A549 (cell line): Measurements from ENCODE around the gene TTC32. TPM values are rescaled to one million over a fixed set of nuclear protein-coding genes. Genes with fewer than 3 reads are reported as not detected.

Experiments used
- ATAC-seq, 2 experiments: fragments of 200-7000 bp in 1 of 2; fragments of >200 bp in 1 of 2; cut with Nextera tagmentation in 1 of 2; cut with Tn5 transposase in 1 of 2; 3 replicates each; pipeline versions ENCODE4 v1.8.0 to v1.9.1; 2018 to 2020; ENCODE audit warnings: mild to moderate bottlenecking in 1 of 2, moderate library complexity in 1 of 2
- CTCF ChIA-PET: fragments of 300-600 bp; sonication (Branson Sonifier 250); formaldehyde crosslinking; extraction: SDS; loops from one replicate; lab custom pipeline; 2021; ENCODE audit warnings: antibody characterized with exemption, inconsistent platforms; lab: Yijun Ruan, JAX
- POLR2A ChIA-PET: fragments of 350-600 bp; formaldehyde crosslinking; extraction: SDS; loops from one replicate; lab custom pipeline; 2021; ENCODE audit warnings: antibody characterized with exemption, inconsistent platforms; lab: Yijun Ruan, JAX
- DNase-seq, 2 experiments: peaks; one replicate each; pipeline versions ENCODE4 v3.0.0 to v3.0.0-alpha.2; 2011 to 2016; ENCODE audit warnings: low read depth in 1 of 2, low spot score in 1 of 2
- FAIRE-seq: peaks from 2 replicates; lab custom pipeline; 2011; peaks lifted over from hg19 to GRCh38; lab: Jason Lieb, UNC
- H3K27ac ChIP-seq, 2 experiments: fragments of >200 bp; sonication (Bioruptor Twin); formaldehyde crosslinking; 3 replicates each; pipeline ENCODE4 v1.5.1; 2016 to 2017
- H3K4me1 ChIP-seq: fragments of >200 bp; sonication (Bioruptor Twin); formaldehyde crosslinking; 3 replicates; pipeline ENCODE4 v1.6.1; 2016
- H3K4me2 ChIP-seq: fragments of >200 bp; sonication (Bioruptor Twin); formaldehyde crosslinking; 3 replicates; pipeline ENCODE4 v1.6.1; 2016
- H3K4me3 ChIP-seq: fragments of >200 bp; sonication (Bioruptor Twin); formaldehyde crosslinking; 3 replicates; pipeline ENCODE4 v1.5.1; 2016
- H3K9me3 ChIP-seq: fragments of >200 bp; sonication (Bioruptor Twin); formaldehyde crosslinking; 3 replicates; pipeline ENCODE4 v1.6.1; 2016
- ATOH8 ChIP-seq: fragments of 250-450 bp; sonication (Bioruptor Pico); IDR thresholded peaks from 2 replicates; pipeline ENCODE4 v1.5.0; 2020; ENCODE audit warnings: low read depth, mild to moderate bottlenecking, moderate library complexity
- BHLHE40 ChIP-seq: IDR thresholded peaks from 2 replicates; pipeline ENCODE4 v1.6.1; 2012; ENCODE audit warnings: low read depth, low read length, inconsistent platforms
- CBX8 ChIP-seq: fragments of 200-600 bp; sonication (generic); IDR thresholded peaks from 2 replicates; pipeline ENCODE4 v1.6.1; 2016
- CHD2 ChIP-seq: fragments of 150-350 bp; IDR thresholded peaks from 2 replicates; pipeline ENCODE4 v1.6.1; 2014; ENCODE audit warnings: low read length; ENCODE audit not compliant: partially characterized antibody
- CTCF ChIP-seq: fragments of >200 bp; sonication (Bioruptor Twin); formaldehyde crosslinking; IDR thresholded peaks from 3 replicates; pipeline ENCODE4 v1.5.1; 2016
- ELK1 ChIP-seq: fragments of 150-350 bp; IDR thresholded peaks from 2 replicates; pipeline ENCODE4 v1.6.1; 2014; ENCODE audit warnings: low read depth, mild to moderate bottlenecking, low read length
- EP300 ChIP-seq, 2 experiments: fragments of >200 bp; sonication (Bioruptor Twin); formaldehyde crosslinking; IDR thresholded peaks; 2 replicates in 1 of 2; 3 replicates in 1 of 2; pipeline ENCODE4 v1.6.1; 2016 to 2017
- FOSL2 ChIP-seq, 2 experiments: fragments of 450-650 bp in 1 of 2; fragments of >200 bp in 1 of 2; sonication (Bioruptor Twin) in 1 of 2; formaldehyde crosslinking; IDR thresholded peaks; 2 replicates each; pipeline versions ENCODE4 v1.5.0 to v1.6.1; 2016 to 2020; ENCODE audit warnings: mild to moderate bottlenecking in 1 of 2, moderate library complexity in 1 of 2
- FOXS1 ChIP-seq: fragments of 250-450 bp; sonication (Bioruptor Pico); IDR thresholded peaks from 2 replicates; pipeline ENCODE4 v1.5.0; 2020; ENCODE audit warnings: mild to moderate bottlenecking, moderate library complexity
- GATA3 ChIP-seq: IDR thresholded peaks from 2 replicates; pipeline ENCODE4 v1.6.1; 2012; ENCODE audit warnings: borderline replicate concordance
- HDAC2 ChIP-seq: fragments of 200-600 bp; sonication (generic); IDR thresholded peaks from 2 replicates; pipeline ENCODE4 v1.6.1; 2016
- HES2 ChIP-seq: fragments of >200 bp; sonication (Bioruptor Twin); formaldehyde crosslinking; IDR thresholded peaks from 2 replicates; pipeline ENCODE4 v1.6.1; 2016
- JUNB ChIP-seq: fragments of >200 bp; sonication (Bioruptor Twin); formaldehyde crosslinking; IDR thresholded peaks from 2 replicates; pipeline ENCODE4 v1.6.1; 2016
- KDM5A ChIP-seq: fragments of 200-600 bp; sonication (generic); IDR thresholded peaks from 2 replicates; pipeline ENCODE4 v1.6.1; 2016; ENCODE audit warnings: antibody characterized with exemption, mild to moderate bottlenecking
- MAX ChIP-seq: IDR thresholded peaks from 2 replicates; pipeline ENCODE4 v1.6.1; 2012
- MAZ ChIP-seq: fragments of 150-350 bp; IDR thresholded peaks from 2 replicates; pipeline ENCODE4 v1.6.1; 2014; ENCODE audit warnings: antibody characterized with exemption, low read depth, low read length, borderline replicate concordance
- MYC ChIP-seq: IDR thresholded peaks from 2 replicates; pipeline ENCODE4 v1.6.1; 2012; ENCODE audit warnings: mild to moderate bottlenecking, inconsistent platforms, low read length, improper control_type of control experiment, borderline replicate concordance
- NFE2L2 ChIP-seq: fragments of 150-350 bp; conservative IDR thresholded peaks from 2 replicates; pipeline ENCODE4 v1.6.1; 2014; ENCODE audit warnings: low read length
- RNF2 ChIP-seq: fragments of 200-600 bp; sonication (generic); IDR thresholded peaks from 2 replicates; pipeline ENCODE4 v1.6.1; 2016; ENCODE audit warnings: low read depth, mild to moderate bottlenecking, antibody characterized with exemption, moderate library complexity, borderline replicate concordance
- ZSCAN20 ChIP-seq: fragments of 250-450 bp; sonication (Bioruptor Pico); IDR thresholded peaks from 2 replicates; pipeline ENCODE4 v1.8.0; 2022; ENCODE audit warnings: mild to moderate bottlenecking, moderate library complexity
- WGBS: methylation state at CpG from one replicate; pipeline ENCODE4 v1.1.6; 2017; ENCODE audit errors: missing lambda C conversion rate; 5-methylcytosine and 5-hydroxymethylcytosine counted together
- polyA plus RNA-seq, 4 experiments: library from polyadenylated mRNA; depleted of rRNA in 3 of 4; stranded (reverse); fragments of >200 nt; fragmentation: RNase III in 1 of 4; extraction: RNeasy Plus Mini Kit Qiagen cat#74134 plus additional on column Dnase treatment in 1 of 4; gene quantifications; 2 replicates in 3 of 4; 3 replicates in 1 of 4; pipeline ENCODE4 v1.2.3, GENCODE V29; 2011 to 2017

Gene TTC32
- polyA plus RNA-seq, 2 of the 4 experiments (the other 2 are of a cell fraction) = 22.4 to 37.1 TPM

GRCh38 chr2:19850056-19851050, 51.4 kb downstream of the TTC32 start:
- Histone ChIP-seq H3K4me1 (no peaks in the 10 kb centered on the region), H3K9me3 (no peaks in the 10 kb centered on the region), H3K4me3 (no peak overlapping the region), H3K4me2 (no peak overlapping the region)
- FAIRE-seq (no peak), ATAC-seq (no peak), DNase-seq (no peak)
- POLR2A ChIA-PET = no interaction called here
- TF ChIP-seq FOSL2 (IDR thresholded peaks at IDR 0.05) (no peak), FOSL2 (CRISPR knock-in tag; IDR thresholded peaks at IDR 0.05) (no peak), MAZ (no peak), CTCF (no peak), CBX8 (no peak), HES2 (no peak), CHD2 (no peak), GATA3 (no peak), ZSCAN20 (CRISPR knock-in tag) (no peak), ATOH8 (no peak), MYC (no peak)
- TF ChIP-seq, all 56 proteins: peak for 0
- no peak overlapping the region for H3K27ac ChIP-seq
- CTCF ChIA-PET = interaction anchor here (0.7 to 1.8 kb wide), 9 partner anchors 12 to 489 kb away, joined by 3 to 7 read pairs (median 3); no protein-coding TSS in a partner anchor
- 77% methylated on average over 14 of the region's 14 CpGs for WGBS

- Histone ChIP-seq H3K4me2 (no peak overlapping the region), H3K9me3 (no peaks in the 10 kb centered on the region), H3K27ac (no peak overlapping the region), H3K4me1 (no peaks in the 10 kb centered on the region), H3K4me3 (no peak overlapping the region)
- FAIRE-seq (no peak), DNase-seq (no peak), ATAC-seq (no peak)
- 65% methylated on average over 5 of the region's 5 CpGs for WGBS
- TF ChIP-seq MAZ (no peak), ATOH8 (no peak), RNF2 (no peak), EP300 (IDR thresholded peaks at IDR 0.05) (no peak), MAX (no peak), BHLHE40 (no peak), HDAC2 (no peak), ELK1 (no peak), KDM5A (no peak), NFE2L2 (no peak), FOXS1 (CRISPR knock-in tag) (no peak), JUNB (no peak)
- TF ChIP-seq, all 56 proteins: peak for 0
- POLR2A ChIA-PET = no interaction called here
- CTCF ChIA-PET = interaction anchor here (1.1 to 1.4 kb wide), 3 partner anchors 14 to 482 kb away, joined by 3 read pairs; no protein-coding TSS in a partner anchor
These were observed 52.8 kb downstream of the TTC32 start for GRCh38 chr2:19848952-19849351.
